HG03280 (cell line): Measurements from ENCODE around the gene KRTAP10-7.
"Not testable (repeated sequence)": the region's sequence is repeated elsewhere in the genome, so short reads cannot be mapped to it uniquely, and the experiment has no call there.

ENCODE experiments used
- ATAC-seq: cut with Tn5 transposase; IDR thresholded peaks from one replicate; pipeline ENCODE4 v1.9.1; 2021; ENCODE audit warnings: mild to moderate bottlenecking, moderate library complexity; ENCODE audit not compliant: unreplicated experiment

The KRTAP10-7 gene

GRCh38 chr21:44590311-44590721, 10.1 kb upstream of the KRTAP10-7 start:
- no peak for ATAC-seq

- ATAC-seq, result not testable (repeated sequence)
Observed at GRCh38 chr21:44590897-44591800, 9.2 kb upstream of the KRTAP10-7 start.

- ATAC-seq, result not testable (repeated sequence)
Observed at GRCh38 chr21:44591801-44592130, 8.6 kb upstream of the KRTAP10-7 start.

GRCh38 chr21:44592446-44593311, 7.7 kb upstream of the KRTAP10-7 start, which contains the start of gene KRTAP10-6:
Gene KRTAP10-6 (minus strand): TSS chr21:44592505. CDS start chr21:44592484, 21 bp downstream.
- ATAC-seq, result no peak

GRCh38 chr21:44593598-44594405, 6.6 kb upstream of the KRTAP10-7 start:
- ATAC-seq, result no peak

- ATAC-seq, result no peak
Observed at GRCh38 chr21:44594406-44594916, 5.9 kb upstream of the KRTAP10-7 start.

GRCh38 chr21:44595524-44595923, 4.9 kb upstream of the KRTAP10-7 start:
- no peak for ATAC-seq

GRCh38 chr21:44596068-44596725, 4.2 kb upstream of the KRTAP10-7 start:
- ATAC-seq, result no peak

- no peak for ATAC-seq
Observed at GRCh38 chr21:44598061-44598460, 2.3 kb upstream of the KRTAP10-7 start.

GRCh38 chr21:44599264-44600029, 950 bp upstream of the KRTAP10-7 start:
- ATAC-seq, result no peak

- not testable (repeated sequence) for ATAC-seq
Observed at GRCh38 chr21:44601091-44601490, 694 bp downstream of the KRTAP10-7 start.

- ATAC-seq, result no peak
Observed at GRCh38 chr21:44601596-44602462, 1.4 kb downstream of the KRTAP10-7 start.

- no peak for ATAC-seq
Observed at GRCh38 chr21:44602463-44602850, 2.1 kb downstream of the KRTAP10-7 start.

GRCh38 chr21:44603109-44603875, 2.9 kb downstream of the KRTAP10-7 start:
- ATAC-seq, result no peak

- no peak for ATAC-seq
Observed at GRCh38 chr21:44603911-44604310, 3.5 kb downstream of the KRTAP10-7 start.

GRCh38 chr21:44606495-44606894, 6.1 kb downstream of the KRTAP10-7 start:
- ATAC-seq, result no peak

GRCh38 chr21:44609193-44609592, 8.8 kb downstream of the KRTAP10-7 start:
- no peak for ATAC-seq
